Thyroid gland (tissue), 4 donors: Measurements from ENCODE around the gene CFAP43.

ENCODE experiments used
- CTCF ChIP-seq, 6 experiments: fragments of 200-600 bp in 3 of 6; fragments of 450-650 bp in 3 of 6; sonication (generic) in 3 of 6; IDR thresholded peaks; one replicate each; pipeline ENCODE4 v1.5.1; 2016 to 2019; ENCODE audit warnings: antibody characterized with exemption in 6 of 6, mild to moderate bottlenecking in 2 of 6, inconsistent platforms in 1 of 6, moderate library complexity in 1 of 6
- POLR2A ChIP-seq, 2 donors: fragments of 450-650 bp; IDR thresholded peaks; one replicate each; pipeline ENCODE4 v1.6.1; 2017; ENCODE audit warnings: antibody characterized with exemption in 2 of 2, mild to moderate bottlenecking in 2 of 2, moderate library complexity in 1 of 2

GRCh38 chr10:104080762-104081161 lies 151.4 kb downstream of the CFAP43 start:
- TF ChIP-seq CTCF (IDR thresholded peaks at IDR 0.05) (peak in 2 of 6 experiments; percentile 16 to 28), POLR2A (IDR thresholded peaks at IDR 0.05) (no peak)
